Panc1 (cell line): ENCODE measurements around the gene CMIP.

Experiments
- POLR2AphosphoS5 ChIP-seq: IDR thresholded peaks from 2 replicates; pipeline ENCODE4 v1.6.1; 2012; ENCODE audit warnings: mild to moderate bottlenecking, low read depth, low read length, moderate library complexity
- REST ChIP-seq, 2 experiments: IDR thresholded peaks; 2 replicates each; pipeline ENCODE4 v1.6.1; 2011 to 2012; ENCODE audit warnings: low read depth in 2 of 2, control low read depth in 1 of 2, low read length in 1 of 2, mild to moderate bottlenecking in 1 of 2, moderate library complexity in 1 of 2; ENCODE audit not compliant: insufficient read depth in 1 of 2
- SIN3A ChIP-seq: IDR thresholded peaks from 2 replicates; pipeline ENCODE4 v1.6.1; 2012; ENCODE audit warnings: low read depth, mild to moderate bottlenecking, low read length, moderate library complexity, borderline replicate concordance; ENCODE audit not compliant: insufficient read depth
- TCF7L2 ChIP-seq: IDR thresholded peaks from 2 replicates; pipeline ENCODE4 v1.6.1; 2011; ENCODE audit warnings: mild to moderate bottlenecking, low read depth, low read length, inconsistent platforms
- TF ChIP-seq, protein P1 (sequence below): fragments of 450-650 bp; IDR thresholded peaks from 2 replicates; pipeline ENCODE4 v1.5.1; 2017; ENCODE audit warnings: mild to moderate bottlenecking

DNA sequence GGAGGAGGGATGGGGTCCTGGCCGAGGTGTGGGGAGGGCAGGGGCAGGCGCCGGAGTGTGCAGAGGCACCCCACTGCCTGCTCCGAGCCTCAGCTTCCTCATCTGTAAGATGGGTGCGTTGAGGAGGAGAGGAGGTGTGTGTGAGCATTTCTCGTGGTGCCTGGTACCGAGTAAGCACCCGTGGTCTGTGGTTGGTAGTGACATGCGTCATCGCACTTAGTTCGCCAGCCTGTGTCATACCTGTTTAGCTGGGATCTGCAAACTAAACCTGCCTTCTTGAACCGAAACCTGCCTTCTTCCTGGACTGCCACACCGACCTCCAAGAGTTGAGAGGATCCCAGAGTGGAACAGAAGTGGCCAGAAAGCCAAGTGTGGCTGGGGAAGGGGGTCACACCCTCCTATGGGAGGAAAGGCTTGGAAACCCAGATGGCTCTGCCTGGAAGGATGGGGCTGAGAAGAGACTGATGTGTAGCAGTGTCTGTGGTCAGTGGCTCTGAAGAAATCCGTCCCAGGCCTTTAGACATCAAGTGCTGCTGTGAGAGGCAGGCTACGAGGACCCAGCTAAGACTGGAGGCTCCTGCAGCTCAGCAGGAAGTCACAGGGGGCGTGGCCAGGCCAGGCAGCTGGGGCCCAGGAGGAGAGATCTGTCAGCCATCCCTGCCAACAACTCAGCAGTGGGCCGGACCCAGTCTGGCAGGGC is 171.9 kb downstream of the CMIP start:
- TF ChIP-seq, protein P1, sequence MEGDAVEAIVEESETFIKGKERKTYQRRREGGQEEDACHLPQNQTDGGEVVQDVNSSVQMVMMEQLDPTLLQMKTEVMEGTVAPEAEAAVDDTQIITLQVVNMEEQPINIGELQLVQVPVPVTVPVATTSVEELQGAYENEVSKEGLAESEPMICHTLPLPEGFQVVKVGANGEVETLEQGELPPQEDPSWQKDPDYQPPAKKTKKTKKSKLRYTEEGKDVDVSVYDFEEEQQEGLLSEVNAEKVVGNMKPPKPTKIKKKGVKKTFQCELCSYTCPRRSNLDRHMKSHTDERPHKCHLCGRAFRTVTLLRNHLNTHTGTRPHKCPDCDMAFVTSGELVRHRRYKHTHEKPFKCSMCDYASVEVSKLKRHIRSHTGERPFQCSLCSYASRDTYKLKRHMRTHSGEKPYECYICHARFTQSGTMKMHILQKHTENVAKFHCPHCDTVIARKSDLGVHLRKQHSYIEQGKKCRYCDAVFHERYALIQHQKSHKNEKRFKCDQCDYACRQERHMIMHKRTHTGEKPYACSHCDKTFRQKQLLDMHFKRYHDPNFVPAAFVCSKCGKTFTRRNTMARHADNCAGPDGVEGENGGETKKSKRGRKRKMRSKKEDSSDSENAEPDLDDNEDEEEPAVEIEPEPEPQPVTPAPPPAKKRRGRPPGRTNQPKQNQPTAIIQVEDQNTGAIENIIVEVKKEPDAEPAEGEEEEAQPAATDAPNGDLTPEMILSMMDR = no peak
- no peak for TF ChIP-seq POLR2AphosphoS5
- TF ChIP-seq REST (IDR thresholded peaks at IDR 0.05; ENCODE audit: insufficient read depth in 1 of 2, low read depth in 2 of 2, low read length in 1 of 2) = no peak
- TF ChIP-seq TCF7L2 = no peak
- TF ChIP-seq SIN3A = no peak
